K562 (cell line): ENCODE data around the gene OTOG. TPM values are rescaled to one million over a fixed set of nuclear protein-coding genes. Genes with fewer than 3 reads are reported as not detected.

Experiments used
- ATAC-seq: fragments of 200-7000 bp; cut with Tn5 transposase; 3 replicates; pipeline ENCODE4 v1.9.1; 2020; ENCODE audit warnings: moderate library complexity
- BruUV-seq: library from RNA; stranded (reverse); fragments of 400-500 nt; replicated peaks from 2 replicates; lab custom pipeline; 2021; lab: Mats Ljungman, UMichigan
- CTCF ChIA-PET: fragments of 300-600 bp; formaldehyde crosslinking; extraction: SDS; loops from one replicate; lab custom pipeline; 2021; ENCODE audit warnings: low intra/inter-chr PET ratio; lab: Yijun Ruan, JAX
- POLR2A ChIA-PET: fragments of 300-600, 350-650 bp; sonication (Branson Sonifier 250); formaldehyde crosslinking; extraction: SDS; loops from one replicate; lab custom pipeline; 2021; ENCODE audit warnings: antibody characterized with exemption, inconsistent platforms; lab: Yijun Ruan, JAX
- DNase-seq, 4 experiments: peaks; one replicate each; pipeline versions ENCODE4 v3.0.0 to v3.0.0-alpha.2; 2011 to 2018; ENCODE audit warnings: low spot score in 3 of 4, mixed read lengths in 3 of 4; ENCODE audit errors: extremely low read depth in 1 of 4
- FAIRE-seq: peaks from 2 replicates; lab custom pipeline; 2011; peaks lifted over from hg19 to GRCh38; lab: Jason Lieb, UNC
- H2AFZ ChIP-seq: 2 replicates; pipeline ENCODE4 v1.6.0; 2011; ENCODE audit warnings: low read depth, low read length, control low read depth, inconsistent platforms
- H3K27ac ChIP-seq: fragments of 200-600 bp; 3 replicates; pipeline ENCODE4 v1.8.0; 2011; ENCODE audit warnings: low read depth, mild to moderate bottlenecking, control low read depth, inconsistent platforms, low read length, moderate library complexity, mixed read lengths; ENCODE audit errors: extremely low read depth
- H3K27me3 ChIP-seq, 2 experiments: fragments of 300-600 bp in 1 of 2; 2 replicates in 1 of 2; 3 replicates in 1 of 2; pipeline versions ENCODE4 v1.6.0 to v1.8.0; 2011; ENCODE audit warnings: inconsistent platforms in 2 of 2, low read length in 2 of 2, mild to moderate bottlenecking in 1 of 2, mixed read lengths in 1 of 2, moderate library complexity in 1 of 2; ENCODE audit not compliant: control insufficient read depth in 2 of 2, insufficient read depth in 2 of 2
- H3K36me3 ChIP-seq: fragments of 300-600 bp; 3 replicates; pipeline ENCODE4 v1.8.0; 2011; ENCODE audit warnings: mild to moderate bottlenecking, low read length, inconsistent platforms; ENCODE audit not compliant: control insufficient read depth, insufficient read depth
- H3K4me1 ChIP-seq, 2 experiments: fragments of 200-600 bp in 1 of 2; replicated peaks in 1 of 2; 2 replicates in 1 of 2; 3 replicates in 1 of 2; pipeline versions ENCODE4 v1.5.1 to v1.8.0; 2011; ENCODE audit warnings: inconsistent platforms in 2 of 2, low read length in 2 of 2, mild to moderate bottlenecking in 1 of 2, mixed read lengths in 1 of 2, moderate library complexity in 1 of 2; ENCODE audit not compliant: control insufficient read depth in 2 of 2, insufficient read depth in 2 of 2
- H3K4me2 ChIP-seq: 2 replicates; pipeline ENCODE4 v1.6.1; 2011; ENCODE audit warnings: low read length, control low read depth, inconsistent platforms, mixed read lengths; ENCODE audit not compliant: insufficient read depth
- H3K4me3 ChIP-seq: fragments of 200-600 bp; sonication (generic), shearing (Covaris generic); 2 replicates; pipeline ENCODE4 v1.5.1; 2016; ENCODE audit warnings: control low read depth, inconsistent platforms
- H3K79me2 ChIP-seq: fragments of 200-600 bp; 3 replicates; pipeline ENCODE4 v1.8.0; 2011; ENCODE audit warnings: low read length, inconsistent platforms; ENCODE audit not compliant: control insufficient read depth, insufficient read depth
- H3K9ac ChIP-seq, 2 experiments: 2 replicates each; pipeline versions ENCODE4 v1.6.0 to v1.6.1; 2011; ENCODE audit warnings: low read depth in 2 of 2, low read length in 2 of 2, control low read depth in 1 of 2, inconsistent platforms in 1 of 2, mild to moderate bottlenecking in 1 of 2, mixed read lengths in 1 of 2; ENCODE audit not compliant: insufficient read depth in 1 of 2
- H3K9me1 ChIP-seq: one replicate; pipeline ENCODE4 v1.6.0; 2011; ENCODE audit warnings: inconsistent platforms, mild to moderate bottlenecking, low read length, moderate library complexity; ENCODE audit not compliant: control insufficient read depth, insufficient read depth
- H3K9me3 ChIP-seq: replicated peaks from 2 replicates; pipeline ENCODE4 v1.5.1; 2011; ENCODE audit warnings: low read depth, low read length, inconsistent platforms; ENCODE audit not compliant: control insufficient read depth, insufficient read depth
- H4K20me1 ChIP-seq: replicated peaks from 2 replicates; pipeline ENCODE4 v1.6.1; 2011; ENCODE audit warnings: low read length, inconsistent platforms, mixed read lengths; ENCODE audit not compliant: control insufficient read depth, insufficient read depth
- BRD9 ChIP-seq: fragments of 450-650 bp; IDR thresholded peaks from 2 replicates; pipeline ENCODE4 v1.6.1; 2018; ENCODE audit warnings: low read depth; ENCODE audit not compliant: partially characterized antibody
- DMBX1 ChIP-seq: fragments of 250-450 bp; sonication (Bioruptor Pico); IDR thresholded peaks from 2 replicates; pipeline ENCODE4 v1.8.0; 2022; ENCODE audit warnings: inconsistent platforms, mild to moderate bottlenecking, moderate library complexity, borderline replicate concordance
- GATAD2A ChIP-seq: fragments of 450-650 bp; IDR thresholded peaks from 2 replicates; pipeline ENCODE4 v1.6.1; 2017
- HMG20B ChIP-seq: fragments of 250-450 bp; sonication (Bioruptor Pico); IDR thresholded peaks from 2 replicates; pipeline ENCODE4 v1.5.0; 2021; ENCODE audit warnings: mild to moderate bottlenecking
- IFI16 ChIP-seq: fragments of 250-450 bp; sonication (Bioruptor Pico); IDR thresholded peaks from 2 replicates; pipeline ENCODE4 v2.1.2; 2022; ENCODE audit warnings: mild to moderate bottlenecking, inconsistent platforms
- SOX6 ChIP-seq: fragments of 450-650 bp; IDR thresholded peaks from 2 replicates; pipeline ENCODE4 v1.6.1; 2014; ENCODE audit warnings: mild to moderate bottlenecking
- ZC3H11A ChIP-seq: IDR thresholded peaks from 2 replicates; pipeline ENCODE4 v1.6.1; 2012; ENCODE audit warnings: low read depth, low read length, improper control_type of control experiment
- ZNF347 ChIP-seq: fragments of 450-650 bp; formaldehyde crosslinking; IDR thresholded peaks from 2 replicates; pipeline ENCODE4 v1.4.0; 2020; ENCODE audit warnings: low read depth, mild to moderate bottlenecking, moderate library complexity
- ZNF512 ChIP-seq: IDR thresholded peaks from 2 replicates; pipeline ENCODE4 v1.6.1; 2016; ENCODE audit warnings: missing genetic modification characterization, missing compliant biosample characterization
- in situ Hi-C: fragments of 300-500 bp; cut with MboI; formaldehyde crosslinking; loops from 4 replicates; pipeline ENCODE4 v1.15.0; 2018; ENCODE audit warnings: inconsistent platforms, mixed read lengths
- intact Hi-C: fragments of 100-400 bp; cut with micrococcal nuclease; formaldehyde crosslinking; loops from 2 replicates; pipeline ENCODE4 v1.14.2; 2022
- polyA plus RNA-seq, 8 experiments: library from polyadenylated mRNA; depleted of rRNA in 4 of 8; stranded (reverse) in 5 of 8; unstranded in 3 of 8; fragments of >200 nt; fragmentation: Nextera tagmentation in 2 of 8; fragmentation: Illumina TruSeq in 1 of 8; extraction: Ambion mirVana in 2 of 8; extraction: Trizol in 1 of 8; gene quantifications; 2 replicates each; pipeline versions ENCODE4 v1.2.1 to v1.2.3, GENCODE V29; 2011 to 2014; ENCODE audit warnings: inconsistent platforms in 1 of 8, missing spikeins in 1 of 8
- total RNA-seq, 7 experiments: library from RNA; depleted of rRNA in 6 of 7; stranded (reverse); fragments of >200 nt in 6 of 7; fragmentation: Illumina TruSeq in 2 of 7; extraction: Trizol in 2 of 7; gene quantifications; 2 replicates each; pipeline versions ENCODE4 v1.2.1 to v1.2.3, GENCODE V29; 2011 to 2021; ENCODE audit warnings: low replicate concordance in 1 of 7
- TF ChIP-seq, protein P1 (sequence below): sonication (generic); formaldehyde crosslinking; IDR thresholded peaks from 2 replicates; pipeline ENCODE4 v1.8.0; 2022; ENCODE audit warnings: missing genetic modification reagents, mild to moderate bottlenecking, borderline replicate concordance

The OTOG gene
- total and polyA plus RNA-seq, 9 of the 15 experiments (the other 6 are each of a cell fraction or from before 2014, with no cell fraction given): not detected

DNA sequence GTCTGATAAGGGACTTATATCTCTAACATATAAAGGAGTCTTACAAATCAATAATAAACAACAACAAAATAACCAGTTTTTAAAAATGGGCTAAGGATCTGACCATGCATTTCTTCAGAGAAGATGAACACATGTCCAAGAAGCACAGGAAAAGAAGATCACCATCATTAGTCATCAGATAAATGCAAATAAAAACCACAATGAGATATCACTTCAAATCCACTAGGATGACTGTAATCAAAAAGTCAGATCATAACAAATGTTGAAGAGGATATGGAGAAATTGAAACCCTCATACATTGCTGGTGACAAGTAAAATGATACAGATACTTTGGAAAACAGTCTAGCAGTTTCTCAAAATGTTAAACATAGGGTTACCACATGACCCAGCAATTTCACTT, 111.2 kb downstream of the OTOG start:
- Histone ChIP-seq H2AFZ (no peak overlapping the region), H3K9me1 (no peaks in the 10 kb centered on the region), H4K20me1 (no peaks in the 10 kb centered on the region), H3K9ac (no peak overlapping the region), H3K79me2 (no peaks in the 10 kb centered on the region), H3K4me2 (no peak overlapping the region), H3K9me3 (no peaks in the 10 kb centered on the region), H3K4me3 (no peak overlapping the region), H3K27me3 (peaks cover 0 to 6% of the 10 kb centered on the region in 2 experiments; a peak in 1 of 5 replicates), H3K27ac (no peak overlapping the region), H3K4me1 (0 out of 5 replicates have a peak, but pooled peaks cover 0 to 3% of the 10 kb centered on the region in 2 experiments), H3K36me3 (no peaks in the 10 kb centered on the region)
- no TSS peak for BruUV-seq
- in situ Hi-C loops: no loop called here
- POLR2A ChIA-PET: no interaction called here
- intact Hi-C loops: no loop called here
- CTCF ChIA-PET: no interaction called here
- DNase-seq (no peak), FAIRE-seq (no peak), ATAC-seq (no peak)
- TF ChIP-seq DMBX1 (CRISPR knock-in tag) (no peak), SOX6 (no peak), ZNF512 (tag) (no peak)

DNA sequence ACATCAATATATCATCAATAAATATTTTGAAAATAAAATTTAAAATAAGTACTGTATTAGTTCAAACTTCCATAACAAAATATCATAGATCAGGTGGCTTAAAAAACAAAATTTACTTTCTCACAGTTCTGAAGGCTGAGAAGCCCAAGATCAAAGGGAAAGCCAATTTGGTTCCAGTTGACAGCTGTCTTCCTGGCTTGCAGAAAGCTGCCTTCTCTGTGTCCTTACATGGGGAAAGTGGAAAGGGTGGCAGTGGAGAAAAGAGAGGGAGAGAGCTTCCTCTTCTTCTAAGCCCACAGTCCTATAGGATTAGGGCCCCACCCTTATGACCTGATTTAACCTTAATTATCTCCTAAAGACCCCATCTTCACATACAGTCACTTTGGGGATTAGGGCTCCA, 121.1 kb downstream of the OTOG start:
- Histone ChIP-seq H3K9me1 (no peaks in the 10 kb centered on the region), H3K27ac (no peak overlapping the region), H3K4me3 (no peak overlapping the region), H3K9me3 (no peaks in the 10 kb centered on the region), H3K9ac (no peak overlapping the region), H3K36me3 (no peaks in the 10 kb centered on the region), H3K79me2 (no peaks in the 10 kb centered on the region), H3K4me2 (no peak overlapping the region), H3K27me3 (peaks cover 2 to 16% of the 10 kb centered on the region in 2 experiments; a peak in 3 of 5 replicates), H4K20me1 (no peaks in the 10 kb centered on the region; the same call in 1 of the 2 replicates), H2AFZ (no peak overlapping the region), H3K4me1 (no peaks in the 10 kb centered on the region)
- ChIA-PET POLR2A (interaction anchor here (0.6 to 1.8 kb wide), 5 partner anchors 11 to 301 kb away, joined by 3 to 4 read pairs (median 3); no protein-coding TSS in a partner anchor), CTCF (no interaction called here)
- BruUV-seq: no TSS peak
- in situ Hi-C loops: no loop called here
- intact Hi-C loops: no loop called here
- no peak for ATAC-seq
- DNase-seq: no peak
- no peak for FAIRE-seq
- no peak for TF ChIP-seq ZC3H11A
- TF ChIP-seq, protein P1, sequence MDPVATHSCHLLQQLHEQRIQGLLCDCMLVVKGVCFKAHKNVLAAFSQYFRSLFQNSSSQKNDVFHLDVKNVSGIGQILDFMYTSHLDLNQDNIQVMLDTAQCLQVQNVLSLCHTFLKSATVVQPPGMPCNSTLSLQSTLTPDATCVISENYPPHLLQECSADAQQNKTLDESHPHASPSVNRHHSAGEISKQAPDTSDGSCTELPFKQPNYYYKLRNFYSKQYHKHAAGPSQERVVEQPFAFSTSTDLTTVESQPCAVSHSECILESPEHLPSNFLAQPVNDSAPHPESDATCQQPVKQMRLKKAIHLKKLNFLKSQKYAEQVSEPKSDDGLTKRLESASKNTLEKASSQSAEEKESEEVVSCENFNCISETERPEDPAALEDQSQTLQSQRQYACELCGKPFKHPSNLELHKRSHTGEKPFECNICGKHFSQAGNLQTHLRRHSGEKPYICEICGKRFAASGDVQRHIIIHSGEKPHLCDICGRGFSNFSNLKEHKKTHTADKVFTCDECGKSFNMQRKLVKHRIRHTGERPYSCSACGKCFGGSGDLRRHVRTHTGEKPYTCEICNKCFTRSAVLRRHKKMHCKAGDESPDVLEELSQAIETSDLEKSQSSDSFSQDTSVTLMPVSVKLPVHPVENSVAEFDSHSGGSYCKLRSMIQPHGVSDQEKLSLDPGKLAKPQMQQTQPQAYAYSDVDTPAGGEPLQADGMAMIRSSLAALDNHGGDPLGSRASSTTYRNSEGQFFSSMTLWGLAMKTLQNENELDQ (CRISPR knock-in tag): no peak
- TF ChIP-seq BRD9: no peak
- TF ChIP-seq IFI16: no peak
- no peak for TF ChIP-seq ZNF347 (CRISPR knock-in tag)
- no peak for TF ChIP-seq HMG20B (CRISPR knock-in tag)
- TF ChIP-seq GATAD2A: no peak
